Astrocyte of the cerebellum (primary cell): ENCODE data around the gene ABLIM2.

ENCODE experiments used
- DNase-seq: peaks from one replicate; pipeline ENCODE4 v3.0.0-alpha.2; 2011; ENCODE audit warnings: low read depth
- H3K4me3 ChIP-seq: 2 replicates; pipeline ENCODE4 v1.5.1; 2011; ENCODE audit warnings: mild to moderate bottlenecking, low read depth, low read length, moderate library complexity
- CTCF ChIP-seq: IDR thresholded peaks from 2 replicates; pipeline ENCODE4 v1.5.1; 2012; ENCODE audit warnings: low read length, low read depth, moderate library complexity, mild to moderate bottlenecking; ENCODE audit errors: missing control alignments
- in situ Hi-C: cut with HindIII; loops from 2 replicates; pipeline ENCODE4 v1.10.0; 2017; ENCODE audit warnings: low sequenced_read_pairs

ABLIM2 gene

GRCh38 chr4:8078109-8078494 is 80.5 kb downstream of the ABLIM2 start:
- no peak overlapping the region for H3K4me3 ChIP-seq
- in situ Hi-C loops = no loop called here
- TF ChIP-seq CTCF = no peak
- DNase-seq = no peak

GRCh38 chr4:8077181-8078108 is 81.2 kb downstream of the ABLIM2 start:
- no peak for DNase-seq
- H3K4me3 ChIP-seq = no peak overlapping the region
- in situ Hi-C loops = no loop called here
- TF ChIP-seq CTCF = no peak

GRCh38 chr4:8076023-8076422 is 82.6 kb downstream of the ABLIM2 start:
- no peak for TF ChIP-seq CTCF
- DNase-seq = no peak
- no peak overlapping the region for H3K4me3 ChIP-seq
- in situ Hi-C loops = no loop called here

- no peak for DNase-seq
- no peak for TF ChIP-seq CTCF
- in situ Hi-C loops = no loop called here
- no peak overlapping the region for H3K4me3 ChIP-seq
Observed at GRCh38 chr4:8073206-8073863, 85.3 kb downstream of the ABLIM2 start.

- no peak for DNase-seq
- no peak overlapping the region for H3K4me3 ChIP-seq
- in situ Hi-C loops = no loop called here
- TF ChIP-seq CTCF = no peak
Observed at GRCh38 chr4:8072235-8072968, 86.2 kb downstream of the ABLIM2 start.

- no peak for TF ChIP-seq CTCF
- DNase-seq = no peak
- in situ Hi-C loops = no loop called here
Observed at GRCh38 chr4:8071766-8072165, 86.8 kb downstream of the ABLIM2 start.

More at GRCh38 chr4:8071766-8072165, 86.8 kb downstream of the ABLIM2 start:
- H3K4me3 ChIP-seq = no peak overlapping the region
